Neural progenitor cell (in vitro differentiated cells): ENCODE measurements around the gene FCAMR. TPM values are rescaled to one million over a fixed set of nuclear protein-coding genes. Genes with fewer than 3 reads are reported as not detected.

Experiments used
- DNase-seq: peaks from one replicate; pipeline ENCODE4 v3.0.0-alpha.2; 2016; ENCODE audit warnings: low spot score
- H2AFZ ChIP-seq: fragments of 200-600 bp; sonication (generic); replicated peaks from 2 replicates; pipeline ENCODE4 v1.6.1; 2016; ENCODE audit warnings: antibody characterized with exemption
- H3F3A ChIP-seq: fragments of 200-600 bp; sonication (generic); 2 replicates; pipeline ENCODE4 v1.6.1; 2016; ENCODE audit warnings: antibody characterized with exemption, low read depth
- H3K27ac ChIP-seq: fragments of 200-600 bp; sonication (generic); 2 replicates; pipeline ENCODE4 v1.5.1; 2016; ENCODE audit warnings: mild to moderate bottlenecking
- H3K27me3 ChIP-seq: fragments of 200-600 bp; sonication (generic); 2 replicates; pipeline ENCODE4 v1.6.1; 2016; ENCODE audit warnings: mild to moderate bottlenecking, moderate library complexity
- H3K36me3 ChIP-seq: fragments of 200-600 bp; sonication (generic); 2 replicates; pipeline ENCODE4 v1.5.1; 2016
- H3K4me1 ChIP-seq: fragments of 200-600 bp; sonication (generic); 2 replicates; pipeline ENCODE4 v1.6.1; 2016; ENCODE audit warnings: mixed run types
- H3K4me2 ChIP-seq: fragments of 200-600 bp; sonication (generic); 2 replicates; pipeline ENCODE4 v1.6.1; 2016
- H3K4me3 ChIP-seq: fragments of 200-600 bp; sonication (generic); 2 replicates; pipeline ENCODE4 v1.5.1; 2016
- H3K79me2 ChIP-seq: fragments of 200-600 bp; sonication (generic); 2 replicates; pipeline ENCODE4 v1.6.1; 2016; ENCODE audit warnings: low read depth
- H3K9ac ChIP-seq: fragments of 200-600 bp; sonication (generic); 2 replicates; pipeline ENCODE4 v1.6.1; 2016
- H3K9me3 ChIP-seq: fragments of 200-600 bp; sonication (generic); 2 replicates; pipeline ENCODE4 v1.5.1; 2016; ENCODE audit warnings: low read depth
- H4K20me1 ChIP-seq: fragments of 200-600 bp; sonication (generic); 2 replicates; pipeline ENCODE4 v1.6.1; 2016; ENCODE audit warnings: low read depth
- H3K27ac Mint-ChIP-seq: 3 replicates; pipeline ENCODE4 v1.8.0; 2021; ENCODE audit warnings: mixed read lengths
- H3K27me3 Mint-ChIP-seq: 2 replicates; pipeline ENCODE4 v1.8.0; 2022; ENCODE audit warnings: low read depth, mild to moderate bottlenecking, inconsistent platforms, moderate library complexity, mixed read lengths; ENCODE audit not compliant: insufficient read depth
- H3K36me3 Mint-ChIP-seq: 3 replicates; pipeline ENCODE4 v1.8.0; 2021; ENCODE audit warnings: mixed read lengths
- H3K4me1 Mint-ChIP-seq: 3 replicates; pipeline ENCODE4 v1.8.0; 2021; ENCODE audit warnings: mixed read lengths
- H3K4me3 Mint-ChIP-seq: 3 replicates; pipeline ENCODE4 v1.8.0; 2021; ENCODE audit warnings: mild to moderate bottlenecking, moderate library complexity, mixed read lengths
- H3K9me3 Mint-ChIP-seq: 3 replicates; pipeline ENCODE4 v1.8.0; 2020; ENCODE audit warnings: mixed read lengths
- CTCF ChIP-seq: fragments of 200-600 bp; sonication (generic); IDR thresholded peaks from 2 replicates; pipeline ENCODE4 v1.5.1; 2017; ENCODE audit warnings: antibody characterized with exemption, mild to moderate bottlenecking
- EZH2 ChIP-seq: fragments of 200-600 bp; sonication (generic); IDR thresholded peaks from 2 replicates; pipeline ENCODE4 v1.6.1; 2017; ENCODE audit warnings: antibody characterized with exemption, mild to moderate bottlenecking, moderate library complexity
- EZH2phosphoT487 ChIP-seq: fragments of 200-600 bp; sonication (generic); IDR thresholded peaks from 2 replicates; pipeline ENCODE4 v1.6.1; 2017; ENCODE audit warnings: antibody characterized with exemption
- total RNA-seq: library from RNA; depleted of rRNA; stranded (reverse); fragments of >200 nt; gene quantifications from 2 replicates; pipeline ENCODE4 v1.2.3, GENCODE V29; 2015; ENCODE audit warnings: low replicate concordance

The FCAMR gene
- total RNA-seq, 1 donor from 2014 or later = not detected

GRCh38 chr1:207014728-207015127 is 44.5 kb upstream of the FCAMR start:
- Mint-ChIP-seq H3K4me3 (no peak overlapping the region), H3K27me3 (peaks cover 14% of the 10 kb centered on the region), H3K27ac (no peak overlapping the region), H3K4me1 (peaks cover 2% of the 10 kb centered on the region), H3K9me3 (no peaks in the 10 kb centered on the region), H3K36me3 (no peaks in the 10 kb centered on the region)
- no peak for DNase-seq
- Histone ChIP-seq H3K36me3 (no peaks in the 10 kb centered on the region), H3K4me3 (no peak overlapping the region), H3K9me3 (no peaks in the 10 kb centered on the region), H3K27me3 (no peaks in the 10 kb centered on the region), H3K4me1 (no peaks in the 10 kb centered on the region), H2AFZ (no peak overlapping the region), H3K27ac (no peak overlapping the region), H3K79me2 (no peaks in the 10 kb centered on the region), H3F3A (no peaks in the 10 kb centered on the region), H3K9ac (no peak overlapping the region), H3K4me2 (no peak overlapping the region), H4K20me1 (no peaks in the 10 kb centered on the region)
- no peak for TF ChIP-seq EZH2phosphoT487
- no peak for TF ChIP-seq EZH2
- TF ChIP-seq CTCF = no peak

GRCh38 chr1:207013321-207014085 is 43.2 kb upstream of the FCAMR start:
- Histone ChIP-seq H3K4me2 (no peak overlapping the region), H3K4me1 (no peaks in the 10 kb centered on the region), H3K9ac (no peak overlapping the region), H3K36me3 (no peaks in the 10 kb centered on the region), H4K20me1 (no peaks in the 10 kb centered on the region), H3K9me3 (no peaks in the 10 kb centered on the region), H3F3A (no peaks in the 10 kb centered on the region), H3K27ac (no peak overlapping the region), H3K4me3 (no peak overlapping the region), H2AFZ (no peak overlapping the region), H3K79me2 (no peaks in the 10 kb centered on the region), H3K27me3 (no peaks in the 10 kb centered on the region)
- H3K4me3 Mint-ChIP-seq = no peak overlapping the region
- H3K9me3 Mint-ChIP-seq = no peaks in the 10 kb centered on the region
- H3K27me3 Mint-ChIP-seq = peaks cover 14% of the 10 kb centered on the region
- no peak for DNase-seq
- TF ChIP-seq EZH2phosphoT487 = no peak
- TF ChIP-seq CTCF = no peak
- no peak for TF ChIP-seq EZH2
- peaks cover 2% of the 10 kb centered on the region for H3K4me1 Mint-ChIP-seq
- no peaks in the 10 kb centered on the region for H3K36me3 Mint-ChIP-seq
- H3K27ac Mint-ChIP-seq = no peak overlapping the region

GRCh38 chr1:207010726-207011125 is 40.5 kb upstream of the FCAMR start:
- H3K9me3 ChIP-seq = no peaks in the 10 kb centered on the region
- H4K20me1 ChIP-seq = no peaks in the 10 kb centered on the region
- DNase-seq = no peak
- Mint-ChIP-seq H3K27ac (no peak overlapping the region), H3K36me3 (no peaks in the 10 kb centered on the region), H3K4me1 (peaks cover 11% of the 10 kb centered on the region), H3K4me3 (no peak overlapping the region), H3K27me3 (peaks cover 10% of the 10 kb centered on the region), H3K9me3 (no peaks in the 10 kb centered on the region)
- no peak overlapping the region for H2AFZ ChIP-seq
- no peaks in the 10 kb centered on the region for H3K4me1 ChIP-seq
- H3K4me2 ChIP-seq = no peak overlapping the region
- no peak overlapping the region for H3K27ac ChIP-seq
- H3K36me3 ChIP-seq = no peaks in the 10 kb centered on the region
- no peak overlapping the region for H3K4me3 ChIP-seq
- no peaks in the 10 kb centered on the region for H3K27me3 ChIP-seq
- no peaks in the 10 kb centered on the region for H3F3A ChIP-seq
- H3K79me2 ChIP-seq = no peaks in the 10 kb centered on the region
- no peak overlapping the region for H3K9ac ChIP-seq
- no peak for TF ChIP-seq EZH2phosphoT487

- no peaks in the 10 kb centered on the region for H3K36me3 ChIP-seq
- H3K36me3 Mint-ChIP-seq = no peaks in the 10 kb centered on the region
- peaks cover 15% of the 10 kb centered on the region for H3K27me3 Mint-ChIP-seq
- no peak overlapping the region for H3K9ac ChIP-seq
- H3K9me3 ChIP-seq = no peaks in the 10 kb centered on the region
- no peak overlapping the region for H3K4me3 ChIP-seq
- no peak overlapping the region for H3K27ac Mint-ChIP-seq
- no peaks in the 10 kb centered on the region for H3K4me1 ChIP-seq
- DNase-seq = no peak
- H3K4me1 Mint-ChIP-seq = peaks cover 11% of the 10 kb centered on the region
- H3F3A ChIP-seq = no peaks in the 10 kb centered on the region
- H3K4me3 Mint-ChIP-seq = no peak overlapping the region
- H3K9me3 Mint-ChIP-seq = no peaks in the 10 kb centered on the region
- no peaks in the 10 kb centered on the region for H4K20me1 ChIP-seq
- TF ChIP-seq EZH2phosphoT487 = no peak
- TF ChIP-seq EZH2 = no peak
- no peak for TF ChIP-seq CTCF
- H3K27ac ChIP-seq = no peak overlapping the region
- no peaks in the 10 kb centered on the region for H3K27me3 ChIP-seq
- no peaks in the 10 kb centered on the region for H3K79me2 ChIP-seq
- H3K4me2 ChIP-seq = no peak overlapping the region
- H2AFZ ChIP-seq = no peak overlapping the region
Measured at GRCh38 chr1:207009945-207010344, 39.7 kb upstream of the FCAMR start.
